DND-41 (cell line): Measurements from ENCODE around the gene CDH12.

Experiments used
- EZH2 ChIP-seq: IDR thresholded peaks from 3 replicates; pipeline ENCODE4 v1.6.1; 2012; ENCODE audit warnings: borderline replicate concordance, low read depth, mild to moderate bottlenecking, moderate library complexity, low read length, inconsistent platforms; ENCODE audit not compliant: severe bottlenecking
- TF ChIP-seq, protein P1 (sequence below): IDR thresholded peaks from 2 replicates; pipeline ENCODE4 v1.5.1; 2012; ENCODE audit warnings: borderline replicate concordance, low read length, moderate library complexity, mild to moderate bottlenecking; ENCODE audit not compliant: poor library complexity, severe bottlenecking; ENCODE audit errors: extremely low read depth

DNA sequence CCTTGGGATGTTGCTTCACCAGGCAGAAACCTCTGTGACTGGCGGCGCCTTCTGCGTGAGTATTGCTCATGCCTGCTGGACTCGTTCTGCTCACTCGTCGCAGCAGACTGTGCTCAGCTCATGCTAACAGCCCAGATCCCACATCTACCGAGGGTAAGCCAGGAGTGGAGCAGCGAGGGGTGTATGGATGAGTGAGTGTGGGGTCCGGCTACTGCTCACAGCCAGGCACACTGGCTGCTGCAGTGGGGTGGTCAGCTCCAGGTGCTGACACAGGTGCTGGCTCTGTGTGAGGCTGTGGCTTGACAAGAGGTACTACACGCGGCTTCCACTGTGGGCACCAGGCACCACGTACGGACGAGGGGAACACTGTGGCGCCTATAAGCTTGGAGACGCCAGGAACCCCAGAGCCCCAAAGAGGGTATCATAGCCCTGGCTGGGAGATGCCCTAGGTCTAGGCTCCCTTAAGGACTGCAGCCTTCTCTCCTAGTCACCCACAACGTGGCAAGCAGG is 47.7 kb upstream of the CDH12 start:
- TF ChIP-seq, protein P1, sequence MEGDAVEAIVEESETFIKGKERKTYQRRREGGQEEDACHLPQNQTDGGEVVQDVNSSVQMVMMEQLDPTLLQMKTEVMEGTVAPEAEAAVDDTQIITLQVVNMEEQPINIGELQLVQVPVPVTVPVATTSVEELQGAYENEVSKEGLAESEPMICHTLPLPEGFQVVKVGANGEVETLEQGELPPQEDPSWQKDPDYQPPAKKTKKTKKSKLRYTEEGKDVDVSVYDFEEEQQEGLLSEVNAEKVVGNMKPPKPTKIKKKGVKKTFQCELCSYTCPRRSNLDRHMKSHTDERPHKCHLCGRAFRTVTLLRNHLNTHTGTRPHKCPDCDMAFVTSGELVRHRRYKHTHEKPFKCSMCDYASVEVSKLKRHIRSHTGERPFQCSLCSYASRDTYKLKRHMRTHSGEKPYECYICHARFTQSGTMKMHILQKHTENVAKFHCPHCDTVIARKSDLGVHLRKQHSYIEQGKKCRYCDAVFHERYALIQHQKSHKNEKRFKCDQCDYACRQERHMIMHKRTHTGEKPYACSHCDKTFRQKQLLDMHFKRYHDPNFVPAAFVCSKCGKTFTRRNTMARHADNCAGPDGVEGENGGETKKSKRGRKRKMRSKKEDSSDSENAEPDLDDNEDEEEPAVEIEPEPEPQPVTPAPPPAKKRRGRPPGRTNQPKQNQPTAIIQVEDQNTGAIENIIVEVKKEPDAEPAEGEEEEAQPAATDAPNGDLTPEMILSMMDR: no peak
- TF ChIP-seq EZH2: no peak
